GM12892 (cell line): ENCODE data around the gene TLE1.

Source experiments
- DNase-seq: peaks from one replicate; pipeline ENCODE4 v3.0.0; 2011; ENCODE audit not compliant: insufficient read length
- FAIRE-seq: peaks from 2 replicates; lab custom pipeline; 2011; peaks lifted over from hg19 to GRCh38; lab: Jason Lieb, UNC
- POLR2A ChIP-seq: IDR thresholded peaks from 2 replicates; pipeline ENCODE4 v1.6.1; 2011; ENCODE audit warnings: low read depth, low read length, control low read depth
- POLR2AphosphoS5 ChIP-seq: IDR thresholded peaks from 2 replicates; pipeline ENCODE4 v1.6.1; 2011; ENCODE audit warnings: low read depth, low read length, control low read depth
- TAF1 ChIP-seq: IDR thresholded peaks from 2 replicates; pipeline ENCODE4 v1.6.1; 2011; ENCODE audit warnings: low read depth, mild to moderate bottlenecking, control low read depth, low read length, borderline replicate concordance

TLE1 gene

DNA sequence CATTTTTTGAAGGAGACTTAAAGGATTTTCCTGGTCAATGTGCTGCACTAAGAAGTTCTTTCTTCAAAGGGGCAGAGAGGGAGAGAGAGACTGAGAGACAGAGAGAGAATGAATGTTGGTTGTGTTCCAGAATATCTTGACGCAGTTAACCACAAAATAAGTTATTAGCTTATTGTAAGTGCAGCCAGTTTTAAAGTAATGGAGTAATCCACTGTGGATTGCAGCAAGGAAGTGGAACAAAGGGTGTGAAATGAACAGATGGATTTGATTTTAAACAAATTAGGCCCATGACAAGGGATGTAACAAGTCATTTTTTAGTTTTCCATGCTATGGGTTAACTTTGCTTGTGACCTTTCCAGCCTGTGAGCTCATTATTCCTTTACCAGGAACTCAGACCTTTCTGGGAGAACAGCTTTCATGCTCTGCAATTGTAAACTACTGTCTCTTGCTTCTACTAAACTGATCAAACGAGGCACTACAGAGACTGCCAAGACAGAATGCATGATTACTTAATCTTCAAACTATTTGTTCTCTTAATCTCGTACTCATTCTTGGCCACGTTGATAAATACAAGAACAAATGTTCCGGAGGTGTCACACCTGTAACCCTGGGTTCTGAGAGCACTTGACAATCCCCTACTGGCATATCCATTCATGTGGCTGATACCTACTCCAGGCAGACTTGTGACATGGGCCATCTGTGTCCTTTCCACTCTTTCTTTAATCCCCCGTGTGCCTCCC lies 131.1 kb downstream of the TLE1 start:
- FAIRE-seq (no peak), DNase-seq (no peak)
- no peak for TF ChIP-seq POLR2A
- TF ChIP-seq POLR2AphosphoS5 = no peak
- no peak for TF ChIP-seq TAF1

DNA sequence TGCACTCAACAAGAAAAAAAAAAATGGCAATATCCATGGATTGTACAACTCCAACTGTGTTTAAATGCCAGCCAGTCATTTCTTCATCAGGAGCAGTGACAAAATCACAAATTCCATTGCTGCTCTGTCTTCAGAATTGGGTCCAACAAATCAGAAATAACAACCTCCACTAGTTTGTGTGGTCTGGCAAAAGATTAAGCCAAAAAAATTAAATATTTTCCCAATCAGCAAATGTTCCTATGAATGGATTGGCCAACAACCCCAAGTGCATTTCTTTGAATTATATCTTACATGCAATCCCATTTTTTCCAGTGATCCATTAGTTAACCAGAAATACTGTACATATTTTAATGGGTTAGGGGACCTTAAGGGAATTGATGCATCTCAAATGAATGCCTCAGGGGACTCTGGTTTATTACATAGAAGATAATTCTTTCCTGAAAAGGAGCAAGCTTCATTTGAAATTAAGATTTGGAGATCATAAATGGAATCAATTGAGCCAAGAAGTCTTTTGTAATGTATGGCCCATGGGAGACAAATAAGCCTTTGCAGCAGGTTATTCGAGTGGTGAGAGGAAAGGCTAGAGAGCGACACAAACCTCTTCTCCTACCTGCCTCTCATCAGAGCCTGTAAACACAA lies 131.8 kb downstream of the TLE1 start:
- FAIRE-seq = no peak
- DNase-seq = no peak
- TF ChIP-seq POLR2AphosphoS5 = no peak
- no peak for TF ChIP-seq TAF1
- TF ChIP-seq POLR2A = no peak

DNA sequence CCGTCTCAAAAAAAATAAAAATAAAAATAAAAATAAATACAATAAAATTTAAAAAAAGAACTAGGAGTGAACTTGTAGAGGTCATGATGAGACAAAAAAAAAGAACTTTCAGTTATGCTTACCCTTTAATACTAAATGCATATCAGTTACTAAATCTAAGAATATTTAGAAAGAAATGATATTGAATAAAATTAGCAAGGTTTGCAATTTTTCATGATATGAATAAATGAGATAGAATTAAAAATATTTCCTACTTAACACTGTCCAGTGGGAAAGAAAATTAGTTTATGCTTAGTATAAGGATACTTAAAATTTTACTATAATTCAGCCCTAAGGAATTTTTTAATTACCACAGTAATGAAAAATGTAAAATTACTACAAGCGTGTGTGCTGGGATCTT lies 132.4 kb downstream of the TLE1 start:
- TF ChIP-seq TAF1 (no peak), POLR2A (no peak), POLR2AphosphoS5 (no peak)
- DNase-seq (no peak), FAIRE-seq (no peak)

DNA sequence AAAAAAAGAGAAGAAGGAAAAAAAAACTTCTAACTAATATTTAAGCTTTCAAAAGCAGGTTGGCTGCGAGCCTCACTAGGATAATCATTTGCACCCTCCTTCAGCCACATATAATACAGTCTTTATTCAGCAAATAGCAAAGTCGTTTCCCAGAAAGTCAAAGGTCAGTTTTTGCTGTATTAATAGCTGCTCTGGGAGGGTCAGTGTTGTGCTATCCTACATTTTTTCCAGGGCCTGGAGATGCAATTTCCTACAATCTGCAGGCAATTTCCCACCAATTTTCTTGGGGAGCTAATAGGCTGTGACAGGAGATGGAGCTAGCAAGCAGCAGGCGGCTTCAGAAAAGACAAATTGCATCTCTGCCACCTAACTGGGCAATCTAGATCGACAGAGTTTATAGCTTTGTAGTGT lies 136.8 kb downstream of the TLE1 start:
- DNase-seq (no peak), FAIRE-seq (no peak)
- TF ChIP-seq POLR2AphosphoS5 (no peak), TAF1 (no peak), POLR2A (no peak)

DNA sequence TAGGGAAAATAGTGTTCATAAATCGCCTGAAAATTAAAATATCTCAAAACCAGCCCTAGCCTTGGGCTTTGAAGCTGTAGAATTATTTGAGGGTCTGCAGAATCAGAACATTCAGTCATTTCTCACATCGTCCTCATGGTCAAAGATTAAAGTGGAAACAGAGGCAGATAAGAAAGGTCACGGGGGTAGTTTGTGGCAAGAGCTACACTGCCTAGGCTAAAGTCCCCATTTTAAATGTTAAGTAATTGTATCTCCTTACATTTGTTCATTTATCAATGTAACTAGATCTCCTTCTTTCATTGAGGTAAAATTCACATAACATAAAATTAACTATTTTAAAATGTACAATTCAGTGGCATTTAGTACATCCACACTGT lies 139.2 kb downstream of the TLE1 start:
- no peak for DNase-seq
- TF ChIP-seq POLR2AphosphoS5 (no peak), TAF1 (no peak), POLR2A (no peak)
- FAIRE-seq = no peak

DNA sequence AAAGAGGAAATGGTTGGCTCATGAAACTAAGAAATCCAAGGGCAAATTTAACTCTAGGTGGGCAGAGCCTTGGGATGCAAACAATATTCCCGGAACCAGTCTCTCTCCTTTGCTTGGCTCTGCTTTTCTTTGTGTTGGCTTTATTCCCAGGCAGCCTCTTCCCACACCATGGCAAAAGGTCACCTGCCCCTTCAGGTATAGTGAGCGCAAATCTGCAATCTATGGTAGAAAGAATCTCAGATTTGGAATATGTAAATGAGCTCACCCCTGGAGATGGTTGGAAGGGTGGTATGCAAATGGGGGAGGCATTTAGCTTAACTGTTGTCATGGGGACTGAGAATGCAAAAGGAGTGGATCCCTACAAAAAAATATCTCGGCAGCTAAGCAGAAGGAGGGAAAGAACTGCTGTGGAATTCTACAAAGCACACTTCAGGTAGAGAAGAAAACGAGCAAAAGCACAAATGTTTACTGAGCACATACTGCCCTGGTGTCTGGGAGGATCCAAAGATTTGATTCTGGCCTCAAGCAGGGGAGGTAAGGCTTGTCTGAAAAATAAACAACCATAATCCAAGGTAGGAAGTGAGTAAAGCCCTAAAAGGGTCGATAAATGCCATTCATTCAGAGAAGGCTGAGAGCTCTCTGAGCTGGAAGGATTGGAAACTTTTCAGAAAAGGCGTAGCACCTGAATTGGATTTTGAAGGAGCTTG lies 139.7 kb downstream of the TLE1 start:
- TF ChIP-seq POLR2A (no peak), TAF1 (no peak), POLR2AphosphoS5 (no peak)
- FAIRE-seq = no peak
- DNase-seq = no peak

DNA sequence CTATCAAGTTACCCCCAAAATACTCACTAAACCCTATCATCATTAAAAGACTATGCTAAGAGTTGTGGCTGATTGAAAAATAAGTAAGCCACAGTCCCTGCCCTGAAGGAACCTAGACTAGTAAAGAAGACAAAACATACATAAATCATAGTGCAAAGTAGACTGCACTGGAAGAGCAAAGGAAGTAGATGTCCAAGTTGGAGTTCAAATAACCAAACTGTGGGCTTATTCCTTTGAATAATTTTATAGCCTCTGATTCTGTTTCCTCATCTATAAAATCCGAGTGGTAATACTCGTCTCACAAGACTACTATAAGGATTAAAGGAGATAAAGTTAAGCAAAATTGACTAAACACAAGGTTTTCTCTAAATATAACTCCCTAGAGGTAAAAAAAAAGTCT lies 140.4 kb downstream of the TLE1 start:
- no peak for DNase-seq
- FAIRE-seq = no peak
- TF ChIP-seq TAF1 (no peak), POLR2A (no peak), POLR2AphosphoS5 (no peak)

DNA sequence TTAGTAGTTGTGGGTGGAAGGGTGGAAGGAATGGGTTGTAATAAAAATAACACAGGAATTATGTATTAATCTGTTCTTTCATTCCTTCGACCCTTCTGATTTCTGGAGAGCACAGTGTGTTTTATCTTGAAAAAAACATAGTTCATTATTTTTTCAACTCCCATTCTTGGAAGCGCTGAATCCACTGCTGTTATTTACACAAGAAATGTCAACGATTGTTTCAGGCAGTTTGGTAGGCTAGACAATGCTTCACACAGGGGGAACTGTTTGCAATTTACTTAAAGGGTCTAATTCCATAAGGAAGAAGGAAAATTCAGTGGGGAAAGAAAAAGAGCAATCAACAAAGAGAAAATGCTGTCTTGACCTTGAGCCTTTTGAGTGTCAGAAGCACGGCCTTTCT lies 142.9 kb downstream of the TLE1 start:
- FAIRE-seq = no peak

DNA sequence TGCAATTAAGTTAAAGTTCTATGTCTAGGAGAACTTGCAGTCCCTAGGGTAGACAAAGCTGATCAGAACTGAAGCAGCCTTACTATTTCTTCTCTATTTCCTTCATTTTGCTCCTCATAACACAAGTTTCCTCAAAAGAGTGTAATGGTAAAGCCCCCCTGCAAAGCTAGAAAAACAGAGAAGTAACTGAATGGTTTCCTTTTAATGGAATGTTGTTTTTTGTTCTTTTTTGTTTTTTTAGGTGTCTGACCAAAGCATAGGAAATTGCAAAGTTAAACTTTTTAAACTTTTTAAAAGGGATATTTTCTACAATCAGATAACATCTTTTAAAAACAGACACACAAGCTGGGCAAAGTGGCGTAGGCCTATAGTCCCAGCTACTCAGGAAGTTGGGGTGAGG lies 145.7 kb downstream of the TLE1 start:
- FAIRE-seq (no peak), DNase-seq (no peak)
- TF ChIP-seq POLR2AphosphoS5 = no peak
- no peak for TF ChIP-seq TAF1
- no peak for TF ChIP-seq POLR2A

More for the DNA sequence above, 142.9 kb downstream of the TLE1 start:
- DNase-seq = no peak
- TF ChIP-seq TAF1 (no peak), POLR2A (no peak), POLR2AphosphoS5 (no peak)

DNA sequence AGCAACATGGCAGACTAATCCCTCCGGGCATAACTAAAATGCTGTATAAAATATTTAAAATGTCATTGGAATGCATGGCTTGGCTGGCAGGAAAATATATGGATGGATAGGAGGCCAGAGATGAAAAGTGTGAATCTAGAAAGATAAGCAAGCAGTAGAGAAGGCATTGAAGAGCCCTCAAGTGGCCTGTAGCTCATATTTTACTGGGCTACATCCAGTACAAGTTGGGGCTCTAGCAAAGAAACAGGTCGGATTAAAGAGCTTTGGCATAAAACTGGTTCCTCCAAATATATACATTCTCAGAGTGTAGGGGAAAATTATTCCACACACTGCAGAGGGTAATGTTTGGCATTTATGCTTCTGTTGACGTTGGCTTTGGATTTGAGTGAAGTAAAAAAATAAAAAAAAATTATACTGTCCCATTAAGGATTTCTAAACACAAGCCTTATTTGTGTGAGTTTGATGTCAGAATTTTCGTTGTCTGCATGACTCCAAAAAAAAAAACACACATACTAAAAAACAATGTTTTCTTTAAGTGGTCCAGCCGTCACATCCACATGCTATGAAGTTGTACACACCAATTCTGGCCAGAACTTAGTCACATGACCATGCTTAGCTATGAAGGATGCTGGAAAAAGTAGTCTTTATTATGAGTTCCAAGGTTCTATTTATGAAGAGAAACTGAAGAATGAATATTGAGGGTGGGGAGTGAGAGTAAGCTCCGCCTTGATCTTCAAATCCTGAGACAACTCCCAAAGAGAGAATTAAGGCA lies 147.0 kb downstream of the TLE1 start:
- FAIRE-seq = no peak
- TF ChIP-seq POLR2AphosphoS5 (no peak), POLR2A (no peak), TAF1 (no peak)

DNA sequence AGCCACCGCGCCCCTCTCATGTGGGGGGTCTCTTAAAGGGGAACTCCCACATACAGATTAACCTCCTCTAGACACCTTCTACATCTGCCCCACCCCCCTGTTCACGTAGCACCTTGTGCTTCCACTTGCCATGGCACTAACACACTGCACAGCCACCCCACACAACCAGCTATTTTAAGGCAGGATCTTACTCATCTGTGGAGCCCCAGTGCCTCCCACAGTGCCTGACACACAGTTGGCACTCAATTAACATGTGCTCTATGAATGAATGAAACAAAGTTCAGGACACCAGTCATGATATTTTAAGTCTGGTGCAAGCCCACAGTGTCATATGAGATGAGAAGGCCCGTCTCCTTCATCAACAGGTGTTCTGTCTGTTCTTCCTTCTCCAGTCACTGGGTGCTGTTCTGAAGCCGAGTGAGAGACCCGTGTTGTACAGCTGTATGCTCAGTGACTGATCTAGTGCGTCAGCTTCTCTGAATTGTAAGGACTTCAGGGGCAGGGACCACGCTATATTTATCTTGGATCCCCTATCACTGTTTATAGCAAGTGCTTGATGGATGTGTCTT lies 149.1 kb downstream of the TLE1 start:
- TF ChIP-seq TAF1 (no peak), POLR2A (no peak), POLR2AphosphoS5 (no peak)
- FAIRE-seq (no peak), DNase-seq (no peak)

More for the DNA sequence above, 147.0 kb downstream of the TLE1 start:
- DNase-seq = no peak

DNA sequence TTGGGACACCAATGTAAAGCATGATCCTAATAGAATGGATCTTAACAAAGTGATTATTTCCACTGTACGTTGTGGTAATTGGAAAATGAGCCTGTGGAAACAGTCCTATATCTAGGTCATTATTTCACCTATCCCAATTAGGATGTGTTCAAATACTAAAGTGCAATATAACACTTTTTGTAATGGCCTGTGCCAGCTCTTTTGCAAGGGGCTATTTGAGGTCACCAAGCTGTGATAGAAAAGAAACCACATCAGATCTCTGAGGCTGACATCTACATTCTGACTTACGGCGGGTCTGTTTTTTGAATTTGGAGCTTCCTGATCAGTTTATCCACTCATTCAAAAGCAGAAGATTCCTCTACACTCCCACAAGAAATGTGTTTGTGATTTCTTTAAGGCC lies 150.0 kb downstream of the TLE1 start:
- DNase-seq (no peak), FAIRE-seq (no peak)
- TF ChIP-seq POLR2AphosphoS5 = no peak
- no peak for TF ChIP-seq TAF1
- no peak for TF ChIP-seq POLR2A
